Stimulated activated naive CD8-positive, alpha-beta T cell treated with anti-CD3 and anti-CD28 coated beads, Interleukin-15, Interleukin-2, amounts not matched to agents 100 U/mL and 50 U/mL, for 24 hours (primary cell): ENCODE results near the gene ANKRD35.
"Not testable (repeated sequence)": the region's sequence is repeated elsewhere in the genome, so short reads cannot be mapped to it uniquely, and the experiment has no call there.

Experiments used
- ATAC-seq: fragments of 150-1000 bp; cut with Tn5 transposase; one replicate; pipeline ENCODE4 v1.10.0; 2021
- DNase-seq: peaks from one replicate; pipeline ENCODE4 v3.0.0; 2021

ANKRD35 gene

GRCh38 chr1:145858238-145858900 lies 27.3 kb downstream of the ANKRD35 start:
- DNase-seq, result peak; percentile 64
- peak; percentile 39 for ATAC-seq

GRCh38 chr1:145857170-145857569 lies 28.5 kb downstream of the ANKRD35 start:
- no peak for ATAC-seq

DNA sequence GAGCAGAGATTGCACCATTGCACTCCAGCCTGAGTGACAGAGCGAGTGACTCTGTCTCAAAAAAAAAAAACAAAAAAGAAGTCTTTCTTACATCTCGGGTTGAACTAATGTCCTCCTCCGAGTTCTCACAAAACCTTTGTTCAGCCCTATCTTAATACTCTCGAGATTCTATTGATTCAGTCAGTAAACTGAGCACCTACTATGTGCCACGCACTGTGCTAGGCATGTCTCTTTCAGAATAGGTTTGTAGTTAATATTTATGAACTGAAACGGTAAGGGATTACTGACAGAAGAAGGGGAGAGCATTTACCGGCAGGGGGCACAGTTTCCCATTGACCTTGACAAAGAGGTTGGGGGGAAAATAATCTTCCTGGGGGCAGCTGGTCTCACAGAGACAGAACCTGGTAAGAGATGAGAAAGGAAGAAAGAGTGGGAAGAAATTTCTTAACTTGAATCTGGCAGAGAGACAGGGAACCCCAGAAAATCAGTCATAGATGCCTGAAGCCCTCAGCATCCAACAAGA lies 30.2 kb downstream of the ANKRD35 start:
- ATAC-seq, result no peak
- DNase-seq, result no peak

More at GRCh38 chr1:145857170-145857569, 28.5 kb downstream of the ANKRD35 start:
- DNase-seq, result no peak

GRCh38 chr1:145849356-145850160 lies 36.1 kb downstream of the ANKRD35 start:
- no peak for DNase-seq

DNA sequence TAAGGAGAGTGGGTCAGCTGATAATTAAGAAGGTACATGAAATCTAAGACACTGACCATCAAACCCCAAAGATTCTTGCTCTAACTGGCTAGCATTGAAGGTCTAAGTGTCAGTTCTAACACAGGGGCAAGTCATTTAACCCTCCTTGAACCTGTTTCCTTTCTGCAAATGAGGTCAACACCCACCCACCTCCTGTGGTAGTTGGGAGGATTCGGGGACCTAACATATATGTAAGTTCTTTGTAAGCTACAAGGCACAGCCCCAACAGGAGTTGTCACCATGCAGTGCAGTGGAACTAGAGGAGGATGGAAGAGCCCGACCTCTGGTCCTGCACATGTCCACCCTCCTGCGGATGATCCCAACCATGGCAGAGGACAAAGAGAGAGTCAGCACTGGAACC lies 37.8 kb downstream of the ANKRD35 start:
- DNase-seq (no peak), ATAC-seq (no peak)

More at GRCh38 chr1:145849356-145850160, 36.1 kb downstream of the ANKRD35 start:
- ATAC-seq, result no peak

- DNase-seq (peak; percentile 33), ATAC-seq (no peak)
These were observed 39.5 kb downstream of the ANKRD35 start for GRCh38 chr1:145846201-145846612.

DNA sequence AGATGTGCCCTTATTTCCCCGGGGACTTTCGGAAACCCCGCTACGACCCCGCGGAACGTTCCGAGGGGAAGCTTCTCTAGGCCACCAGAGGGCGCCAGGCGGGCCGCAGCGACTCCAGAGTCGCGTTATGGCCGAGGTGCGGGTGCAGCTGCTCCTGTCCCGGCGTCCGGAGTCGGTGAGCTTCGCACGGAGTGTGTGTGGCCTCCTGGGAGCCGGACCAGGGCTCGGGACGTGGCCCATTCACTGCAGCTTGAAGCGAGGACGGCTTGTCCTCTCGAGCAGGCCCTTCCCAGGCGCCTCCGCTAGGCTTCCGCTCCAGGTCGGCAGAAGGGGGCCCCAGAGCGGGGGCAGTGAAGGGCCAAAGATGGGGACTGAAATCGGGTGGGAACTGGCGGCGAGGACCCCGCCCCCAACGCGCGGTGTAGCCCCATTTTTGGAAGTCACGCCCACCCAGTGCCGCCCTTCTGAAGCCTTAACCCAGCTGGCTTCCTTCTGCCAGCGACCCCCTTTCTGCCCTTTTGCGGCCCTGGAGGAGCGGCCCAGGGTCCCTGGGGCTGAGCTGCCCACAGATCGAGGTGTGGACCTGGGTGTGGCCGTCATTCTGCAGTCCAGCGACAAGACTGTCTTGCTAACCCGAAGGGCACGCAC lies 40.0 kb downstream of the ANKRD35 start, which contains the start of gene NUDT17:
Gene NUDT17 (plus strand): TSS at position 117 of the 648 bp plus-strand sequence. CDS start 11 bp downstream, at position 128.
- ATAC-seq (peak; percentile 76), DNase-seq (peak; percentile 87)

DNA sequence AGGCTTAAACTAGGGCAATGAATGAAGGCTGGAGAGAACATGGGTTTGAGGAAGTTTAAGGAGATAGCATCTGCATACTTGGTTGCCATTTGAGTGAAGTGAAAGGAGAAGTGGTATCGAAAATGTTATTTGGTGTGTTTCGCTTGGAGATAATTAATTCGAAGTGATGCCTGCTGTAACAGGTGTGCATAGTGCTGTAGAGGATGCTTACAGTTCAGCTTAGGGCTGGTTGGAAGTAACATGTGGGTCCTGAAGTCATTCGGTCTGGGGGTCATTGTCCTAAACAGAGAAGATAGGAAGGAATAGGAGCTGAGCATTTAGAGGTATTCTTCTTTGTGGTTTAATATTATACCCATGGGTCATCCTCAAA lies 40.5 kb downstream of the ANKRD35 start:
- ATAC-seq (peak; percentile 44), DNase-seq (no peak)

DNA sequence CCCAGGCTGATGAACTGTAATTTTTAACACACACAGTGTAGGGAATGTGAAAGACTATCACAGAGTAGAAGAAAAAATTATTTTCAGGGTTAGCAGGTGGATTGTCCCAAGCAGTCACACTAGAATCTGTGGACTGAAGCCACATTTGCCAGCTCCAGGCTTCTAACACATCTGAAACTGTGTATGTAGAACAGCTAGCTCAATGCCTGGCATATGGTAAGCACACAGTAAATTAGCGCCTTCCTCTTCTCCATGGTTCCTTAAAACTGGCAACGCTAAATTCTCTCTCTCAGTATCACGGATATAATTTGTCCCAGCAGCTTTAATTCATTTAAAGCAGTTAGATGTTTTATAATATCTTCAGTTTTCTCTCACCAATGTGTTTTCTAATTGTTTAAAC lies 42.6 kb downstream of the ANKRD35 start:
- no peak for ATAC-seq

GRCh38 chr1:145837656-145838055 lies 48.0 kb downstream of the ANKRD35 start:
- ATAC-seq (peak; percentile 42), DNase-seq (no peak)

More for the DNA sequence above, 42.6 kb downstream of the ANKRD35 start:
- no peak for DNase-seq

DNA sequence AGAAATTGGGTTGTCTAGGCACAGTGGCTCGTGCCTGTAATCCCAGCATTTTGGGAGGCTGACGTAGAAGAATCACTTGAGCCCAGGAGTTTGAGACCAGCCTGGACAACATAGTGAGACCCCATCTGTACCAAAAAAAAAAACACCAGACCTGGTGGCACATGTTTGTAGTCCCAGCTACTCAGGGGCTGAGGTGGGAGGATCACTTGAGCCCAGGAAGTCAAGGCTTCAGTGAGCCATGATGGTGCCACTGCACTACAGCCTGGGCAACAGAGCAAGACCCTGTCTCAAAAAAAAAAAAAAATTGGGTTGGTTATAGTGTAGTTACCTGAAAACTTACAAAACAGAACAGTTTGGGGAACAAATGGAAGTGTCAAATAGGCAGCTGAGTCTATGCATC lies 54.9 kb downstream of the ANKRD35 start:
- not testable (repeated sequence) for DNase-seq, ATAC-seq

GRCh38 chr1:145828367-145829026 lies 57.2 kb downstream of the ANKRD35 start:
- DNase-seq (no peak), ATAC-seq (peak; percentile 73)

DNA sequence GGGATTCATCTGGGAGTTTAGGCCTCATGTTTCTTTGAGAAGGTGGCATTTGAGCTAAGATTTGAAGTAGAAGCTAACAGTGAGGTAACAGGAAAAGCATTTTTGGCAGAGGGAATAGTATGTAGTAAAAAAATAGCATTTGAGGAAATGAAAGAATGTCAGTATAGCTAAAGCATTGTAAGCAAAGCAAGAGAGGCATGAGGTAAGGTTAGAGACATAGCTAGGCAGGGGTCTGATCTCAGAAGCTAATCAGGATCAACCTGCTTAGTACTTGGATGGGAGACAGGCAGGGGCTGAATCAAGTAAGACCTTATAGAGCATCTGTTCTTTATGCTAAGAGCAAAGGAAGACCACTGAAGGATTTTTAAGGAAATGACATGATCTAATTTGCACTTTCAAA lies 57.7 kb downstream of the ANKRD35 start:
- DNase-seq (no peak), ATAC-seq (no peak)

- ATAC-seq (no peak), DNase-seq (no peak)
These were observed 59.6 kb downstream of the ANKRD35 start for GRCh38 chr1:145826030-145826429.

DNA sequence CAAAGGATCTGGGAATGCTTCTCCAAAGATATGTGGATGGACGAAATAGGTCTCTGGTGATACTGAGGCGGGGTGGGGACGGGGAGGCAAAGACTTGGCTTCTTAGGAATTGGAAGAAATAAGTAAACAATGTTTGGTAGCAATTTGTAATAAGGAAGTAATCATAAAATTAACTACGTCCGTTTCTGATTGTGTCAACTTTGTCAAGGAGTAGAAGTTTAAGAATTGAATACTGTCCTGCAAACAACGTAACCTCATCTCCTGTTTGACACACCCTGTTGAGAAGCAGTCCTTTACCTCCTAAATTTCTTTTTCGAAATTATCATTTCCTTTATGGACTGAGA lies 61.2 kb downstream of the ANKRD35 start:
- ATAC-seq (no peak), DNase-seq (no peak)

DNA sequence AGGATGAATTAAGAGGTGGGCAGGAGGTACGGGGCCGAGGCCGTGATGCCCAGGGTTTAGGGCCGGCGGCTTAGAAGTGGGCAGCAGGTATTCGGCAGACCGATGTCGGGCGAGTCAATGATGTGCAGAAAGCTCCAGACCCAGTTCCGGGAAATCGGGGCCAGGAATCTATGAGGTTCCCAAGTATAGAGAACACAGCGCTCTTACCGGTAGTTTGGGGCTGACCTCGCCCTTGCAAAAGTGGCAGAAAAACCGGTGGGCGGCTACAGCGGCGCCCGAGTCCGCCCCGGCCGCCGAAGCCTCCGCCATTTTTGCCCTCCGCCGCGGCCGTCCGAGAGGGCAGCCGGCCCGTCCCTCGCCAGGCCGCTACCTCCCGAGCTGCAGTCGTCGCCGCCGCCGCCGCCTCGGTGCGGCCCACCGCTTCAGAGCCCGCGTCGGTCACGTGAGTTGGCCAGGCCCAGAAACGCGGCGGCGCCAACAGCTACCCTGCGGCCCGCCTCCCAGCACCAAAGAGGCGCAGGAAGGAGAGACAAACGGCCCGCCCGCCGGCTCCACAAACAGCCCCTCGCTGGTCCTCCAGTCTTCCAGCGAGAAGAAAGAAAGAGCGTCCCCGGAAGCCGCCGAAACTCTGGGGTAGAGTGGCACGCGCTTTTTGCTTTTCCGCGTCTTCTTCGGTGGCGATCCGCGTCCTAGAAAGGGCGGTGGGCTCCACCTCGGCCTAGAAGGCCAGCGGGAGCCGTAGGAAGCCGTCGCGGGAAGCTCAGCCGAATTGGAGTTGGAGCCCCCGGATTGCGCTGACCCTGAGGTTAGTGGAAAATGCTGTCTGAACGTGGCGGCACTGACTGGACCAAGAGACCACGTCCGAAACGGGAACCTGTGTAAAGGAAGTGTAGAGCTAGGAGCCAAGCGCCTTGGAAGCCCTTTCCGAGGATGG lies 61.8 kb downstream of the ANKRD35 start, which contains the start of the genes POLR3C and RNF115:
Gene POLR3C (plus strand): TSS at position 636 of the 934 bp plus-strand sequence. CDS start 1,577 bp downstream, outside the sequence.
Gene RNF115 (minus strand): TSS at position 531 of the 934 bp plus-strand sequence. CDS start 222 bp downstream, at position 309.
- DNase-seq, result peak; percentile 85
- peak; percentile 69 for ATAC-seq

DNA sequence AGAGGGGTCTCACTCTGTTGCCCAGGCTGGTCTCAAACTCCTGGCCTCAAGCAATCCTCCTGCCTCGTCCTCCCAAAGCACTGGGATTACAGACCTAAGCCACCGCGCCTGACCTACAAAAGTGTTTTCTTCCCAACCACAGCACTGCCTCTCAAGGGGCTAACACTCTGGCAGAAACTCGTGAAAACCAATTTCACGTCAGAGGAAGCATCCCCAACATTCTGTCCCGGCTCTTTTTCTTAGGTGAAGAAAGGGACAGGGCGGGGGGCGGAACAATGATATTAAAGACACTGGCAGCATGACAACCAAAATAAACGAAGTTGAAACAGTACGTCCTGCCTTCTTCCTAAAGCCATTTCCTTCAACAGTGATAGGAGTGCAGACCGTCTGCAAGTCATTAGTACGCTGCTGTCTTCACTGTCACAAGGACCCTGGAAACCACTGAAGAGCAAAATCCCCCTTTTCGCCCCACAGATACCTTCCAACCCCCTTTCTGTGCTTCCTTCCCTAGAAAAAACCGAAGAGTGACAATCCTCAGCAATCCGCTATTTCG lies 62.8 kb downstream of the ANKRD35 start:
- ATAC-seq, result peak; percentile 16
- not testable (repeated sequence) for DNase-seq

GRCh38 chr1:145818095-145818494 lies 67.6 kb downstream of the ANKRD35 start:
- peak; percentile 66 for ATAC-seq
- not testable (repeated sequence) for DNase-seq
